NCI-H2171 treated with DMSO at 0.1 percent for 48 hours (cell line): ENCODE data around the gene PAFAH2.

Source experiments
- DNase-seq: peaks from one replicate; lab custom pipeline; 2025; lab: John Stamatoyannopoulos, UW

The PAFAH2 gene

DNA sequence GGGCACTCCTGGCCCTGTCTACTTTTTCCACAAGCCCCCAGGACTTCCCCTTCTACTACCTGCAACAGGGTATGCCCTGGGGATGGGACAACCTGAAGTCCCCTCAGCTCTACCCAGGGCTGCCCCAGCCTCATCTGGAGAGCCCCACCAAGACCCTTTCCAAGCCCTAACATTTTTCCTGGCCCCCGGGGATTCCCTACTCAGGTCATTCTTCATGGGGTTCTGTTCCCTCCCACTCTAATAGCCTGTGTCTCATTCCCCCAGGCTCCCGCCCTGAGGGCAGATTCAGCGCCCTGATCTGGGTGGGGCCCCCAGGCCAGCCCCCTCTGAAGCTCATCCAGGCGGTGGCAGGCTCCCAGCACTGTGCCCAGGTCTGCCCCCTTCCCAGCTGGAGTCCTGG, 33.3 kb upstream of the PAFAH2 start:
- no peak for DNase-seq

DNA sequence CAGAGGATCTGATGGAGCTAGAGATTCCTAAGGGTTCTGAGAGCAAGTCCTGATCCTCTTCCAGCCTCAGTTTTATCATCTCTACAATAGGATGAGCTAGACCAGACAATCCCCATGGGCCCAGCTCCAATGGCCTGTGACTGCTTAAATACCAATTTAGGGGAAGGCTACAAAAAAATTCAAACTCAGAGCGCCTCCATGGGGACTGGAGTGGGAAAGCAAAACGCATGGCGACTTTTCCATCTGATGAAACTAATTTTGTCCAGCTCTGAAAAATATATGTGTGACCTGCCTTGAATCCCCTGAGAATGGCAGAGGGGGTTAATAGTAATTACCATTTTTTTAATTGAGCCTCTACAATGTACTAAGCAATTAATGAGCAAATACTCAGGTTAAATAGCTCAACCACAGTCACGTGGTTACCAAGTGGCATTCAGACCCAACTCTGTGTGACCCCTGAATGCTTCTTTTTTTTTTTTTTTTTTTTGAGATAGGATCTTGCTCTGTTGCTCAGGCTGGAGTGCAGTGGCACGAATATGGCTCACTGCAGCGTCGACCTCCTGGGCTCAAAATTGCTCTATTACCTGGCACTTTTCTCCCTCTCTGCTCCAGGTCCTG, 32.1 kb upstream of the PAFAH2 start:
- DNase-seq: peak; percentile 15

DNA sequence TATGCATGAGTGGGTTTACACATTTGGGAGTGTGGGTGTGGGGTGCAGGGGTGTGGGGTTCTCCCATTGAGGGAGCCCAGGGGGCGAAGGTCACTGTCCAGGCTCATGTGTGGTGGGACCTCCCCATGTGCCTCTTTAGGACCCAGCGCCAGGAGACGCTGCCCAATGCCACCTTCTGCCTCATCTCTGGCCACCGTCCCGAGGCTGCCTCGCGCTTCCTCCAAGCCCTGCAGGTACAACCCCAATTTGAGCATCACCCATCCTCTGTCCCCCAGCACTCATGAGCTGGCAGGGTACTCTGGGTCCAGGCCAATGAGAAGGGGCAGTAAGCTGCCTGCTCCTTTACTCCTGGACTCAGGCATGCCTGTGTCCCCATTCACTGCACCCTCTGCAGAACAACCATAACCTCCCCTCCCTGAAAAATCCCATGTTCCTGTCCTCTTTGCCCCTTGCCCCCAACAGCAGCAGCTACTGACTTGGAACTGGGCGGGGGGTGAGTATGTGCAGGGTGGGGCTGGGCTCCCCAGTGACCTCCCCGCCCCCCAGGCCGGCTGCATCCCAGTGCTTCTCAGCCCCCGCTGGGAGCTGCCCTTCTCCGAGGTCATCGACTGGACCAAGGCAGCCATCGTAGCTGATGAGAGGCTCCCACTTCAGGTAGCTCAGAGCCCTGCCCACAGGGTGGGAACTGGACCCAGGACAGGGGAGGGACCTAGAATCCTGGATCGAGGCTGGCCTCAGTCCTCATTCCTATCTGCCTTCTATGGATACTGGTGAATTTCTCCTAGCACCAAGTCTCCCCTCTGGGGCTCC, 31.4 kb upstream of the PAFAH2 start:
- DNase-seq: no peak

- no peak for DNase-seq
Observed at GRCh38 chr1:26028490-26028980, 30.7 kb upstream of the PAFAH2 start.

GRCh38 chr1:26027716-26028489, 30.0 kb upstream of the PAFAH2 start:
- DNase-seq: no peak

DNA sequence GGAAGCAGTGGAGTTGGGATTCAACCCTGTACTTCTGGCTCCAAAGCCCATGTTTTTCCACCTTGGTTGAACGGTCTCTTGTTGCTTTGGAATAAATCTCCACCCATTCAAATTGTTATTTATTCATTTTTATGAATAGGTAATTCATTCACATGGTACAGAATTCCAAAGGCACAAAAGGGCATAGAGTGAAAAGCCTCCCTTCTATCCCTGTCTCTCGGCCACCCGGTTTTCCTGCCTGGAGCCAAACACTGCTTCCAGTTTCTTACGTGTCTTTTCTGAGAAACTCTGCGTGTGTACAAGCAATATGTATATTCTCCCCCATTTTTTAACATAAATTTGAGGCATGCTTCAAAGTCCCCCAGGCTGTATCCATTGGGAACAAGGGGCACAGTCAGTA, 27.7 kb upstream of the PAFAH2 start:
- no peak for DNase-seq

DNA sequence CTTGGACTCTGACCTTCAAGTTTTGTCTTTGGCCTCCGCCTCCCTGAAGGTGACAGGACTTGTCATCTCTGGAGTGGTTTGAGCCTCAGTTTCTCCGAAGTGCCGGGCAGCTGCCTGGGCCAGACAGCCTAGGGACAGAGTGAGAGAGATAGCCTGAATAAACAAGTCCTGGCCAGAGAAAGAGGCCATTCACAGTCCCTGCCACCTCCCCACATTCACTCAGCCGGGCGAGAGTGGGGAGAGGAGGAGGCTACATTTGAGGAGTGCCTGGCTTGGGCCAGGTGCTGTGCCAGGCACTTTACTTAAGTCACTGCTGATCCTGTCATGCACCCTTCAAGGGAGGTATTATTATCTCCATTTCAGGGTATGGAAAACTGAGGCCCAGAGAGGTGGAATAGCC, 27.2 kb upstream of the PAFAH2 start:
- DNase-seq: no peak

DNA sequence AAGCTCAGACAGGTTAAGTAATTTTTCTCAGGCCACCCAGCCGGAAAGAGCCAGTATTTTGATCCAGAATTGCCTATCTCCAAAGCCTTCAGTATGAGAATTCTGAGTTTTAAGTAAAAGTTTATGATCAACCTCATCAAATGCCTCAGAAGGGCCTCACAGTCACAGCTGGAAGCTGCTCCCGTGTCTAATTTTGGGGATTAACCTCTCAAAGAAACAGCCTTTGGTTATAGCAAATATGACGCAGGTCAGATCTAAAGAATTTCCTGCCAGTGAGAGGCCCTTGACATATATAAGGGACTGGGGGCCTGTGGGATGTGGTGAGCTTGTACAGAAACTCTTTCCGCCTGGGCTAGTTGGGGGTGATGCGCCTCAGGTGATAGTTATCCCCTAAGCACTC, 26.0 kb upstream of the PAFAH2 start:
- no peak for DNase-seq

GRCh38 chr1:26023009-26023408, 25.1 kb upstream of the PAFAH2 start:
- no peak for DNase-seq

DNA sequence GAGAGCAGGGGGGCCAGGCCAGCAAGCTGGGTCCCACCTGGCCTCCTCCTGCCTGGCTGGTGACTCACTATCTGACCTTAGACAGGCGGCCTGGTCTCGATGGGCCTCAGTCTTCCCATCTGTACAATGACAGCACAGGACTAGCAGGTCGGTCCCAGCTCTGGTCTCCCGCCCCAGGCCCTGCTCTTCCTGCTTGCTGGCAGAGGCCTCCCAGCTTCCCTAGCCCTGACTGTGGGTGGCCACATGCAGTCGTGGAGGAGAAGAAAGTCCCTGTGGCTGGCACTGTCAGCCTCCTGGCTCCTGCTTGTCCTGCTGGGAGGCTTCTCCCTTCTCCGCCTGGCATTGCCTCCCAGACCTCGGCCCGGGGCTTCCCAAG, 24.5 kb upstream of the PAFAH2 start:
- DNase-seq: no peak

GRCh38 chr1:26021647-26022403, 24.0 kb upstream of the PAFAH2 start, which contains the start of gene EXTL1:
TSS of gene EXTL1 (plus strand) at chr1:26021775. CDS start at chr1:26022647, 872 bp downstream.
- peak; percentile 89 for DNase-seq

DNA sequence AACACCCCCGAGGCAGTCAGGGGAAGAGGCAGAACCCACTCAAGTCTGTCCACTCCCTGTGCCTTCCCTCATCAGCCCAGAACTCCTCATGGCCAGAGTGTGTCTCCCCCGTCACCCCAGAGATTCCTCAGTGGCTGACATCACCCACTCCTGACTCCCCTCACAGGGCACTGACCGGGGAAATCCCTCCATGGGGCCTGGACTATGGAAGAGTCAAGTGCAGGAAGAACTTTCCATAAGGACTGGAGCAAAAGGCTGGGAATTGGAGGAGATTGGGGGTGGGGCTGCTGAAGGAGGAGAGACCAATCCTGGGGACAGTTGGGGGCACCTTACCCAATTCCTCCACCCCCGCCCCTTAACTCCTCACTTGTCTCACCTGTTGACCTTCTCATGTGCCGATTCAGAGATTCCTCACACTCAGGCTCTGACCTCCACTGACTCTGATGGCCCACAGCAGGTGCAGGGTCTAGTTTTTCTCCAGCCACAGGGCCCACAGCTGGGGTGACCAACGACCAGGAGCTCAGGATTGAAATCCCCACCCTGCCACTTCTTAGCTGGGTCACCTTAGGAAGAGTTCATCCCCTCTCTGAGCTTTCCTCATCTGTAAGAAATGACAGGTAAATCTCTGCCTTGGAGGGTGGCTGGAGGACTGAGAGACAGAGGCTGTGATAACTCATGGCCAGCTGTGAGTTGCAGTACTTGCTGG, 23.2 kb upstream of the PAFAH2 start:
- no peak for DNase-seq

GRCh38 chr1:26020330-26020768, 22.5 kb upstream of the PAFAH2 start:
- no peak for DNase-seq

- DNase-seq: no peak
Observed at GRCh38 chr1:26019641-26020315, 21.9 kb upstream of the PAFAH2 start.

GRCh38 chr1:26017606-26018005, 19.7 kb upstream of the PAFAH2 start:
- DNase-seq: no peak

DNA sequence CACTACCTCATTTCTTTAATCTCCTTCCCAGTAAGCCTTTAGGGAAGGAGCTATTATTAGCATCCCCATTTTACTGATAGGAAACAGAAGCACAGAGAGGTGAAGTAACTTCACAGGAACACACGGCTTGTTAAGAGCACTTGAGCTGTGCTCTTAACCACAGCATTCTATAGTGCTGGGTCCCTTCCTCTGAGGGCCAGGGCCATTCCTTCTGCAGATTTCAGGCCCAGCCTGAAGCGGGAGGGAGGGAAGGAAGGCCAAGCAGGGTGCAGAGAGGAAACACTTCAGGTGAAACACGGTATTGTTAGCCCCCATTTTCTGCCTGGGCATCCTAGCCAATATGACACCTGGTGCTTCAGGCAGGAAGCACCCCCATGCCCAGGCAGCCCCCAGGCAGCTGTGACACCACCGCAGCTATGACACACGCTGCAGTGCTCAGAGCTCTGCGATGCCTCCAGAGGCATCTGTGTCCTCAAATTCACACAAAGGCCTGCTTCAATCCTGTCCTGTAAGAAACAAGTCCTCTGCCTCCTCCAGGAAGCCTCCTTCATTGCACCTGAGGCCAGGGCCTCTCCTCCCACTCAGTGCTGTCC, 19.2 kb upstream of the PAFAH2 start:
- peak; percentile 66 for DNase-seq

- peak; percentile 97 for DNase-seq
Observed at GRCh38 chr1:26016258-26016952, 18.5 kb upstream of the PAFAH2 start.

GRCh38 chr1:26015358-26015757, 17.5 kb upstream of the PAFAH2 start:
- DNase-seq: no peak

- DNase-seq: no peak
Observed at GRCh38 chr1:26014179-26014578, 16.3 kb upstream of the PAFAH2 start.

- DNase-seq: peak; percentile 89
Observed at GRCh38 chr1:26012864-26013263, 15.0 kb upstream of the PAFAH2 start.
